ENCODE measurements around the gene PLAC1. TPM values are rescaled to one million over a fixed set of nuclear protein-coding genes. Genes with fewer than 3 reads are reported as not detected.

PLAC1 gene
- total and polyA plus RNA-seq, 2 experiments from 2014 or later, result 0.50 to 0.83 TPM

- no peaks in the 10 kb centered on the region for H3K36me3 Mint-ChIP-seq (ENCODE audit: low read depth)
- Histone ChIP-seq H3K36me3 (ENCODE audit: insufficient read depth) (no peaks in the 10 kb centered on the region), H3K79me2 (replicated peaks; ENCODE audit: insufficient read depth) (no peaks in the 10 kb centered on the region), H3K4me1 (ENCODE audit: insufficient read depth) (peaks cover 36% of the 10 kb centered on the region), H3K4me3 (no peak overlapping the region), H4K20me1 (replicated peaks; ENCODE audit: insufficient read depth) (no peaks in the 10 kb centered on the region), H3K9me2 (ENCODE audit: insufficient read depth) (no peaks in the 10 kb centered on the region), H3K27me3 (ENCODE audit: insufficient read depth) (peaks cover 29% of the 10 kb centered on the region), H3K27ac (ENCODE audit: low read depth) (no peak overlapping the region), H2AFZ (no peak overlapping the region), H3K4me2 (0 out of 2 replicates have a peak overlapping the region, but pooled peaks have one; percentile 41), H3F3A (replicated peaks; ENCODE audit: low read depth) (no peaks in the 10 kb centered on the region)
- H3K27me3 Mint-ChIP-seq (ENCODE audit: insufficient read depth, low read depth, poor library complexity), result peaks cover 29% of the 10 kb centered on the region
- DNase-seq (ENCODE audit: low spot score) (no peak), ATAC-seq (no peak)
- no peak overlapping the region for H3K27ac Mint-ChIP-seq
- TF ChIP-seq POLR2AphosphoS5 (IDR thresholded peaks at IDR 0.05; ENCODE audit: low read depth) (no peak), ETS1 (IDR thresholded peaks at IDR 0.05) (no peak), REST (IDR thresholded peaks at IDR 0.05; ENCODE audit: unreplicated experiment) (no peak), ZNF462 (CRISPR knock-in tag; IDR thresholded peaks at IDR 0.05) (no peak), EZH2 (IDR thresholded peaks at IDR 0.05; ENCODE audit: low read depth, unreplicated experiment) (no peak)
- H3K4me1 Mint-ChIP-seq, result peaks cover 36% of the 10 kb centered on the region
- no peak overlapping the region for H3K4me3 Mint-ChIP-seq
- no peaks in the 10 kb centered on the region for H3K9me3 Mint-ChIP-seq
Observed at GRCh38 chrX:134541906-134542305, 116.4 kb downstream of the PLAC1 start.
